ENCODE results near the gene BMP7. TPM values are rescaled to one million over a fixed set of nuclear protein-coding genes. Genes with fewer than 3 reads are reported as not detected.

The BMP7 gene
- total and polyA plus RNA-seq, 2 of the 13 experiments (the other 11 are each of a cell fraction or from before 2014, with no cell fraction given) = not detected

- TF ChIP-seq STAG1 (CRISPR knock-in tag; IDR thresholded peaks at IDR 0.05) (no peak), ISX (CRISPR knock-in tag; conservative IDR thresholded peaks at IDR 0.05) (no peak), NCOR1 (IDR thresholded peaks at IDR 0.05; ENCODE audit: borderline replicate concordance, low read length) (no peak), MBD4 (IDR thresholded peaks at IDR 0.05; ENCODE audit: borderline replicate concordance, low read length) (no peak)
These were observed 78.4 kb downstream of the BMP7 start (continued) for GRCh38 chr20:57188056-57188455.

GRCh38 chr20:57187068-57187634 lies 79.3 kb downstream of the BMP7 start:
- peaks cover 10 to 51% of the 10 kb centered on the region in 2 experiments for H3K27me3 ChIP-seq (ENCODE audit: control insufficient read depth in 1 of 2, insufficient read depth in 2 of 2, low read length in 2 of 2)
- in situ Hi-C loops (cut with HindIII; ENCODE audit: extremely low pct_ligation_motif_present, low pct_unique_long_range_greater_than_20kb) (no loop called here), intact Hi-C loops (cut with micrococcal nuclease; ENCODE audit: unreplicated experiment) (no loop called here)
- no peak overlapping the region for H3K4me3 ChIP-seq (replicated peaks in 1 of 3; ENCODE audit: insufficient read depth in 1 of 3, low read depth in 2 of 3, low read length in 3 of 3)
- no peak overlapping the region for H2AFZ ChIP-seq (ENCODE audit: low read length)
- no peak overlapping the region for H3K4me2 ChIP-seq (ENCODE audit: low read depth, low read length)
- no peaks in the 10 kb centered on the region for H4K20me1 ChIP-seq (ENCODE audit: insufficient read depth, low read length)
- no peaks in the 10 kb centered on the region for H3K9me3 ChIP-seq (ENCODE audit: low read length)
- no peaks in the 10 kb centered on the region for H3K79me2 ChIP-seq (ENCODE audit: insufficient read depth, low read length)
- CTCF ChIA-PET (ENCODE audit: low intra/inter-chr PET ratio, low total read pairs) = no interaction called here
- no peak for FAIRE-seq
- POLR2A ChIA-PET = no interaction called here
- H3K27ac ChIP-seq (ENCODE audit: extremely low read length, insufficient read depth, low read length) = no peak overlapping the region
- 4% methylated on average over 4 of the region's 4 CpGs for WGBS (ENCODE audit: low lambda C conversion rate)
- no peaks in the 10 kb centered on the region for H3K4me1 ChIP-seq (ENCODE audit: insufficient read depth, low read length)
- no peaks in the 10 kb centered on the region for H3K36me3 ChIP-seq (replicated peaks in 1 of 2; ENCODE audit: control insufficient read depth in 1 of 2, insufficient read depth in 2 of 2, low read length in 2 of 2)
- no peak overlapping the region for H3K9ac ChIP-seq (ENCODE audit: insufficient read depth, low read depth, low read length)
- ATAC-seq = no peak
- no peak for DNase-seq (ENCODE audit: low spot score)
- BruUV-seq (replicated peaks) = no TSS peak
- TF ChIP-seq ZMAT3 (CRISPR knock-in tag; conservative IDR thresholded peaks at IDR 0.05) (no peak), HOXA9 (CRISPR knock-in tag; IDR thresholded peaks at IDR 0.05; ENCODE audit: borderline replicate concordance) (no peak), CSRNP2 (CRISPR knock-in tag; conservative IDR thresholded peaks at IDR 0.05; ENCODE audit: low read depth) (no peak), ZNF253 (CRISPR knock-in tag; IDR thresholded peaks at IDR 0.05; ENCODE audit: borderline replicate concordance) (no peak), ATRX (CRISPR knock-in tag; IDR thresholded peaks at IDR 0.05; ENCODE audit: borderline replicate concordance) (no peak), NFATC3 (CRISPR knock-in tag; IDR thresholded peaks at IDR 0.05) (no peak), ZKSCAN8 (CRISPR knock-in tag; IDR thresholded peaks at IDR 0.05; ENCODE audit: borderline replicate concordance) (no peak), CHD4 (IDR thresholded peaks at IDR 0.05; ENCODE audit: borderline replicate concordance, low read length) (no peak), ZKSCAN1 (IDR thresholded peaks at IDR 0.05; ENCODE audit: low read length) (no peak), ZNF225 (CRISPR knock-in tag; IDR thresholded peaks at IDR 0.05) (no peak), ARID3A (IDR thresholded peaks at IDR 0.05; ENCODE audit: low read depth, low read length) (no peak), MXI1 (IDR thresholded peaks at IDR 0.05; ENCODE audit: borderline replicate concordance, low read depth, low read length) (no peak), ARID2 (CRISPR knock-in tag; IDR thresholded peaks at IDR 0.05; ENCODE audit: borderline replicate concordance) (no peak), ZBTB34 (CRISPR knock-in tag; IDR thresholded peaks at IDR 0.05) (no peak)
- TF ChIP-seq, protein P1, sequence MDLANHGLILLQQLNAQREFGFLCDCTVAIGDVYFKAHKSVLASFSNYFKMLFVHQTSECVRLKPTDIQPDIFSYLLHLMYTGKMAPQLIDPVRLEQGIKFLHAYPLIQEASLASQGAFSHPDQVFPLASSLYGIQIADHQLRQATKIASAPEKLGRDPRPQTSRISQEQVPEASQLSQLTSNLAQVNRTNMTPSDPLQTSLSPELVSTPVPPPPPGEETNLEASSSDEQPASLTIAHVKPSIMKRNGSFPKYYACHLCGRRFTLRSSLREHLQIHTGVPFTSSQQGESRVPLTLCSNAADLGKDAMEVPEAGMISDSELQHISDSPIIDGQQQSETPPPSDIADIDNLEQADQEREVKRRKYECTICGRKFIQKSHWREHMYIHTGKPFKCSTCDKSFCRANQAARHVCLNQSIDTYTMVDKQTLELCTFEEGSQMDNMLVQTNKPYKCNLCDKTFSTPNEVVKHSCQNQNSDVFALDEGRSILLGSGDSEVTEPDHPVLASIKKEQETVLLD (CRISPR knock-in tag; IDR thresholded peaks at IDR 0.05; ENCODE audit: low read depth) = no peak
